GM10266 (cell line): ENCODE results near the gene TBC1D22A.

ENCODE experiments used
- DNase-seq: peaks from one replicate; pipeline ENCODE4 v3.0.0; 2012; ENCODE audit errors: extremely low spot score
- TF ChIP-seq, protein P1 (sequence below): IDR thresholded peaks from 2 replicates; pipeline ENCODE4 v1.5.1; 2012; ENCODE audit warnings: mild to moderate bottlenecking, low read depth; ENCODE audit not compliant: control insufficient read depth, insufficient read depth; ENCODE audit errors: missing control alignments

The TBC1D22A gene

DNA sequence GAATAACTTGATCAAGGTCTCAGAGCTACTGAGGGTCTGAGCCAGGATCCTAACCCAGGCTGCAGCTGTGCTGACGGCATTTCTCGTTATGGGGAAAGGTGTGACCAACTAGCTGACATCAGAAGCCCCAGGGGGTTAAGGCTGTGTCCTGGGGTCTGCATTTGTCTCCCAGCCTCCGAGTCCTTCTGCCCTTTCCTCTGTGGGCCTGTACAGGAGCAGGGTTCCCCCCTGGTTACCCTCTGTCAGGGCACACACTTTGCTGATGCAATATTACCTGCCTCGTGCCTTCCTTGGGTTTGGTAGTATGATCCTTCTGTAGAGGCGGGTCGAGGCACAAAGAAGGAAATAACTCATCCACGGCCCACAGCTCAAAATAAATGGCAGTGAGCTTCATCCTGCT is 183.0 kb downstream of the TBC1D22A start:
- DNase-seq = no peak
- TF ChIP-seq, protein P1, sequence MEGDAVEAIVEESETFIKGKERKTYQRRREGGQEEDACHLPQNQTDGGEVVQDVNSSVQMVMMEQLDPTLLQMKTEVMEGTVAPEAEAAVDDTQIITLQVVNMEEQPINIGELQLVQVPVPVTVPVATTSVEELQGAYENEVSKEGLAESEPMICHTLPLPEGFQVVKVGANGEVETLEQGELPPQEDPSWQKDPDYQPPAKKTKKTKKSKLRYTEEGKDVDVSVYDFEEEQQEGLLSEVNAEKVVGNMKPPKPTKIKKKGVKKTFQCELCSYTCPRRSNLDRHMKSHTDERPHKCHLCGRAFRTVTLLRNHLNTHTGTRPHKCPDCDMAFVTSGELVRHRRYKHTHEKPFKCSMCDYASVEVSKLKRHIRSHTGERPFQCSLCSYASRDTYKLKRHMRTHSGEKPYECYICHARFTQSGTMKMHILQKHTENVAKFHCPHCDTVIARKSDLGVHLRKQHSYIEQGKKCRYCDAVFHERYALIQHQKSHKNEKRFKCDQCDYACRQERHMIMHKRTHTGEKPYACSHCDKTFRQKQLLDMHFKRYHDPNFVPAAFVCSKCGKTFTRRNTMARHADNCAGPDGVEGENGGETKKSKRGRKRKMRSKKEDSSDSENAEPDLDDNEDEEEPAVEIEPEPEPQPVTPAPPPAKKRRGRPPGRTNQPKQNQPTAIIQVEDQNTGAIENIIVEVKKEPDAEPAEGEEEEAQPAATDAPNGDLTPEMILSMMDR = no peak

DNA sequence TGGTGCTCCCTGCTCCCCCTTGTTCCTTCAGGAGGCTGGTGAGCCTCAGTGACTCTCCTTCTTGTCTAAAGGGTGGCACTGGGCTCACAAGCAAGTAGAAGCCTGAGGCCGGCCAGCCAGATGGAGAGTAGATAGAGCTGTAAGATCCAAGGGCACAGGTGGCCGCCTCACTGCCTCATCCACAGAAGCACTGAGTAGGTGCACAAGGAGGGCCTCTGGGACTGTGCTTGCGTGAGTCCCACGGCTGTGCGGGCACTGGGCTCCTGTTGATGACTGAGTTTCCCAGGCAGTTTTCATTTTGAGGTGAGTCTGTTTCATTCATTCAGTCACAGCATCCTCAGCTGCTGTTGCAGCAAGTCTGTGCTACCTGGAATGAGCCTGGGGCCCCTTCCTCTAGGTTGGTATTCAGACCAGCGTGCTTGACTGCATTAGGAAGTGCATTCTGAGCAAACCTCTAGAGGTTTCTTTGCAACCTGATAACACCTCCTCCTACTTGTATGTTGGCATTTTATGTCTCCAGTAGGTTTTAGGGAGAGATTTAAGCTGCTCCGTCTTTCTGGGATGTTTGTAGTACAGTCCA is 184.0 kb downstream of the TBC1D22A start:
- no peak for DNase-seq
- TF ChIP-seq, protein P1 = no peak

DNA sequence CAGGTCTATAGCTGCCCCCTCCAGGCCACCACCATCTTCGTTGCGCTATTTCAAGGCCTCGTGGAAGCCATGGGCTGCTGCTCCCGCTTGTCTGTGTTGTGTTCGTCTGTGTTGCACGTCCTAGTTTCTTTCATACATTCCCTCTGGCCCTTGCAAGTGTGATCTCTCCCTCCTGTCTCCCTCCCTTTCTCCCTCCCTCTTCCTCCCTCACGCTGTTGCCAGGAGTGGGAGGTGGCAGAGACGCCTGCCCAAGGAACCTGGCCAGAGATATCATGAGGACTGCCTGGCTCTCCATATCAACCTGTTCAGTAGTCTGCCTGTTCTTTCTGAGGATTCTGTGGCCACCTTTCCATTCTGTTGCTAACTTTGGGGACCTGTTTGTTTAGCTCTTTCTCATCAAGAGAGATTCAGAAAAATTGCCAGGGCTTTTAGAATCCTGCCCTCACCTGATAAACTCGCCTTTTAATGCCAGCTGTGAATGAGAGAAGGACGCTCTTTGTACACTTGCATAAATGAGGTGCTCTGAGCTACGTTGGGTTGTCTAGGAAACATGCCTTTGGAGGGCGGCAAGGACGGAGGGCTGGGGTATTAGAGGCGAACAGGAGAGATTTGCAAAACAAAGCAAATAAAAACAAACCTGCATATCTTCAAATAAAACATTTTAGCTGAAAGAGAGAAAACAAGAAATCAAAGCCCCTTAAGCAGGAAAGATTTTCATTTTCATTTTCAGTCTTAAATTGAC is 185.2 kb downstream of the TBC1D22A start:
- DNase-seq = no peak
- TF ChIP-seq, protein P1 = no peak

DNA sequence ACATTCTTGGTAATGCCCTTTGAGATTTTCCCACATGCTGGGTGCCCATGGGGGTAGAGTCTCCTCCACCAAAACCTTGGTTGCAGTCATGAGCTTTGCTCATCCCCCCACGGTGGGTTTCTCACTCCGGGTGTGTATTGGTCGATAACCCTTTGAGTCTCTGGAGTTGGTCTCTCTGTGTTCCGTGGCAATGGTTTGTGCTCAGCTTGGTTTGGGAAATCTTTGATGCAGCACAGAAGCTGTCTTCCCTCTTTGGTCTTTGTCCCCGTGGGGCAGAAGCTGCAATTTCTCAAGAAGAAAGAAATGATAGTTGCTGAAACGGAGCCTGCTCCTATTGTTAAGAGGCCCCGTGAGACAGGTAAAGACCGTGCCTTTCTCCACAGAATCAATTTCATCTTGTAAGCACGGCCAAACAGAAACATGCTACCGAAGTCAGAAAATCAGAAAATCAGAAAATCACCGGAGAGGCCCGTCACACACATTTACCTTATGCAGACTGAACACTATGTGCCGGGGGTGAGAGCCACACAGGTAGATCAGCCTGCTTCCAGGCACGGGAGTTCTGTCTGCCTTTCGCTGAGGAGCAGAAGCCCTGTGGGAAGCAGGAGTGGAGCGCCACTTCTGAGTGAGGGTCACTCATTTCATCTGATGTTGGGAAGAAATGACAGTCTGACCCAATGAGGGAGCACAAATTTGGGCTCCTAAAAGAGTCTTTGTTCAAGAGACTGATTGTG is 186.1 kb downstream of the TBC1D22A start:
- TF ChIP-seq, protein P1 = no peak
- DNase-seq = no peak

DNA sequence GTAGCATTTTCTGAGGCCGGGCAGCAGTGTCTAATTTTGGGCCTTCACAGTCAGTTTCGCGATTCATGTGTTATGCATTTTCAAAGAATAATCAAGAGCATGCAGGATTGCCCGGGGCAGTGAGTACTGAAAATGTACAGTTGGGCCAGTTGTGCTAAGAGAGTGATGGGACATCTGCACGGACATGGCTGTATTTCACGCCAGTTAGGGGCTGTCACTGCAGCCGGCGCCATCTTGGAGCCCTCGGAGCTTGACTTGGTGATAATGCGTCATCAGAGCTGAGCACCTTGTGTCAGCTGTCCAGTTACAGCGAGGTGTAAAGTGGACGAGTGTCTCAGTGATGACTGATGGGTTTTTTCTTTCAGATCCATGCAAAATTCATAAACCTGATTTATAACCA is 188.9 kb downstream of the TBC1D22A start:
- TF ChIP-seq, protein P1 = no peak
- DNase-seq = no peak

DNA sequence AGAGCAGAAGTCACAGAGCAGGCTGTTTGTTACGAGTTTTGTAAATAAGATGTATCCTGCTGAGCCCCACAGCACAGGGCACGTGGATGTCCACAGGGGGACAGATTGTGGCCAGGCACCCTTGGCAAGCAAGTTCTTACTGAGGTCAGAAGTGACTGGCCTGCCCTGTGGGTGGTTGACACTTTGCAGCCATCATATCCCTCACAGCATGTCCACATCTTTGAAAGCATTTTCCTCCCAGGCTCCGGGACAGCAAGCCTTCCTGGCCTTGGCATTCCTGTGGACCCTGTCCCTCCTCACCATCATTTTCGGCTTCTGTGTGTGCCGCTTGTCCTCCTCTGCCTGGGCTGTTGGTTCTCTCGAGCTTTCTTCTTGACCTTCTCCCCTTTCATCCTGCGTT is 189.5 kb downstream of the TBC1D22A start:
- TF ChIP-seq, protein P1 = no peak
- DNase-seq = no peak
